GM18519 (cell line): ENCODE measurements around the gene PGA4.

Source experiments
- ATAC-seq: cut with Tn5 transposase; IDR thresholded peaks from one replicate; pipeline ENCODE4 v1.9.1; 2021; ENCODE audit warnings: mild to moderate bottlenecking, moderate library complexity; ENCODE audit not compliant: unreplicated experiment, low FRiP score

The PGA4 gene

DNA sequence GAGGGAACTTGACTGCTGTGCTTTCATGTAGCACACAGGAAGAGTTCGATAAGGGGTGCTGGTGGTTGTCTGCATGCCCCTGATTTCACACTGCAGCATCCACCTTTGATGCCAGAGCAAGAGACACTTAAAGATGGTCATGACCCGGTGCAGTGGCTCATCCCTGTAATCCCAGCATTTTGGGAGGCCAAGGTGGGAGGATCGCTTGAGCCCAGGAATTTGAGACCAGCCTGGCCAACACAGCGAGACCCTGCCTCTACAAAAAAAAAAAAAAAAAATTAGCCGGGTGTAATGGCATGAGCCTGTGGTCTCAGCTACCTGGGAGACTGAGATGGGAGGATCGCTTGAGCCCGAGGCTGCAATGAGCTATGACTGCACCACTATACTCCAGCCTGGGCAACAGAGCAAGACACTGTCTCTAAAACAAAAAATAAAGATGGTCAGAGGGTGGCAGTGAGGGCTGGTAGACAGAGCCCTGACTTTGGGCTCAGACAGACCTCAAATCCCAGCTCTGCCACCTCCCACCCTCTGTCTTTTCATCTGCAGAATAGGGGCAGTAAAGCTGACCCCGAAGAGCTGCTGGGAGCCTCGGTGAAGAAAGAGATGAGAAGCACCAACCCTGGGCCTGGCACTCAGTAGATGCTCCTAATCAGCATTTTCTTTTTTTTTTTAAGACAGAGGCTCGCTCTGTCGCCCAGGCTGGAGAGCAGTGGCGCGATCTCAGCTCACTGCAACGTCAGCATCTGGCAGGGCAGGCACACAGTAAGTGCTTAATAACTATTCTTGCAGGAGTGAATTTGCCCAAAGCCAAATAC, 55.2 kb downstream of the PGA4 start:
- no peak for ATAC-seq

DNA sequence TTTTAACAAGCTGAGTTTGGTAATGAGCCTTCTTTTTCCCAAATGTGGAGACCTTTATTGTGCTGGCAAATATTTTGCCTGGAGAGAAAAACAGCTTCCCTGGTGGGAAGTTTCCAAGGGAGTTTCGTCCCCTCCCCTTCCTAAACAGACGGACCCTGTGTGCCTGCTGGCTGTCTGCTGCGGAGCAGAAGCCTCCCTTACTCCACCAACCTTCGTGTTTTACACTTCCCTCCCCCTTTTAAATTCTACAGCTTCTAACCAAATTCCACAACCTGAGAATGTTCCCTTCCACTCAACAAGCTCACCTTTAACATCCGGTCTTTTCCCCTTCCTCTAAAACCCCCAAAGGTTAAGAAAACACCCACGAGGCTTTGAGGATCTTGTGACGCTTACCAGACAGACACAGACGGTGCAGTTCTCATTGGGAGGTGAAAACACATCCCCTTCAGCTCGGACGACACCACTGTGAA, 55.9 kb downstream of the PGA4 start:
- no peak for ATAC-seq

DNA sequence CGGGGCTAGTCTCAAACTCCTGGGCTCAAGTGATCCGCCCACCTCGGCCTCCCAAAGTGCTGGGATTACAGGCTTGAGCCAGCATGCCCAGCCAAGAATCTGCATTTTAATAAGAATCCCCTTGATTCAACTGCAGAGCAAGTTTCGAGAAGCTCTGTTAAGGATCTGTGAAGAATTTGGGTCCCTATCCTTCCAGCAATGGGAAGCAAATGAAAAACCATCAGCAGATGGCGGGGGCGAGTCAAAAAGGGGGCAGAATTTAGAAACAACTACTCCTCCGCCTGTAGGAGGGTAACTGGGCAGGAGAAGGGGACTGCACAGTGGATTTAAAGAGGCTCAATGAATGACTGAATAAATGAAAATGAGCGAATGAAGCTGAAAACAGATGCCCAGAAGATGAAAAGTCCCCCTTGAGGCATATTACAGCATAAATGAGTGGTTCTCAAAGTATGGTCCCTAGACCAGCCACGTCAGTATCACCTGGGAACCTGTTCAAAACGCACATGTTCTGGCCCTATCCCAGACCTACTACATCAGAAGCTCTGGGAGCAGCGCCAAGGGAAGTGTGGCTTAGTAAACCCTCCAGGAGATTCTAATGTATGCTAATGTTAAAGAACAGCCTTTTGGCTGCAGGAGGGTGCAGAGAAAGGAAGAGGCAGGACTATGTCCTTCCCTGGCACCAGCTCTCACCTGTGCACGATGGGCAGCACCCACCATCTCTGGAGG, 58.0 kb downstream of the PGA4 start:
- ATAC-seq: no peak

DNA sequence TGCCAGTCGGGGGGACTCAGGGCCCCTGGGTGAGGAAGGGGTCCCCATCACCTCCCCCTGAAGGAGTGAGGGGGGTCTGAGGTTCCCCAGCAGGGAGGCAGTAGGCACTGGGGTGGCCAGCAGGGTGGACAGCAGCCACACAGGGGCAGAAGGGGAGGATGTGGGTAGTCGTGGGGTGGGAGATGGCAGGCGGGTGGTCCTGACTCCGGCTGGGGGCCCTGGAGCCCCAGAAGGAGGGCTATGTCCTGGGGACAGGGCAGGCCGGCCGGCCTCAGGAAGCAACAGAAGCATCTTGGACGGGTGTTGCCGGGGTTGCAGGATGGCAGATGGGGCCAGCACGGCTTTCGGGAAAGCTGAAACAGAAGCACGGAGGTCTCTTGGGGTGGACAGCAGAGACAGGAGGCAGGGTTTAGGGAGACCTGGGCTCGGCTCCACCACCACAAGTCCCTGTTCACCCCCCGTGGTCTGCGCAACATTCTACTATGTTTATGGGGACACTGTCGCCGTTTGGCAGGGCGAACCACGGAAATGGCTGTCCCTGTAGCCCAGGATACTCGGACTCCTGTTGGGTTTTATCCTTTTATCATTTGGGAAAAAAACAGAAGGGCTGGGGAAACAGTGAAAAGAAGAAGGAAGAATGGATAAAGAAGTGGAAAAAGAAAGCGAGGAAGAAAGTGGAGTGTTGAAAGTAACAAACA, 58.9 kb downstream of the PGA4 start:
- ATAC-seq: no peak
